Bronchial epithelial cell (primary cell): ENCODE data around the gene UBL4A. TPM values are rescaled to one million over a fixed set of nuclear protein-coding genes. Genes with fewer than 3 reads are reported as not detected.

Source experiments
- DNase-seq: peaks from one replicate; pipeline ENCODE4 v3.0.0-alpha.2; 2010; ENCODE audit warnings: low read depth
- FAIRE-seq: peaks from 2 replicates; lab custom pipeline; 2011; peaks lifted over from hg19 to GRCh38; lab: Jason Lieb, UNC
- H3K27me3 ChIP-seq: 2 replicates; pipeline ENCODE4 v1.5.1; 2011; ENCODE audit warnings: low read length; ENCODE audit not compliant: control insufficient read depth, insufficient read depth
- H3K36me3 ChIP-seq: 2 replicates; pipeline ENCODE4 v1.5.1; 2011; ENCODE audit warnings: low read length; ENCODE audit not compliant: control insufficient read depth, insufficient read depth
- H3K4me3 ChIP-seq: 2 replicates; pipeline ENCODE4 v1.5.1; 2011; ENCODE audit warnings: mild to moderate bottlenecking, low read depth, low read length, control low read depth
- CTCF ChIP-seq: IDR thresholded peaks from 2 replicates; pipeline ENCODE4 v1.5.1; 2011; ENCODE audit warnings: mild to moderate bottlenecking, moderate library complexity, low read length, control low read depth, inconsistent platforms; ENCODE audit not compliant: insufficient read depth, severe bottlenecking
- total RNA-seq: library from RNA; depleted of rRNA; stranded (reverse); fragments of >200 nt; gene quantifications from 2 replicates; pipeline ENCODE4 v1.2.1, GENCODE V29; 2014

The UBL4A gene
- total RNA-seq, 1 donor from 2014 or later, result 59.2 TPM

GRCh38 chrX:154457491-154458115 is 28.8 kb downstream of the UBL4A start:
- DNase-seq (peak; percentile 60), FAIRE-seq (no peak)
- peaks cover 6% of the 10 kb centered on the region for H3K36me3 ChIP-seq
- peak overlapping the region; percentile 71 for H3K4me3 ChIP-seq
- H3K27me3 ChIP-seq, result no peaks in the 10 kb centered on the region
- no peak for TF ChIP-seq CTCF

DNA sequence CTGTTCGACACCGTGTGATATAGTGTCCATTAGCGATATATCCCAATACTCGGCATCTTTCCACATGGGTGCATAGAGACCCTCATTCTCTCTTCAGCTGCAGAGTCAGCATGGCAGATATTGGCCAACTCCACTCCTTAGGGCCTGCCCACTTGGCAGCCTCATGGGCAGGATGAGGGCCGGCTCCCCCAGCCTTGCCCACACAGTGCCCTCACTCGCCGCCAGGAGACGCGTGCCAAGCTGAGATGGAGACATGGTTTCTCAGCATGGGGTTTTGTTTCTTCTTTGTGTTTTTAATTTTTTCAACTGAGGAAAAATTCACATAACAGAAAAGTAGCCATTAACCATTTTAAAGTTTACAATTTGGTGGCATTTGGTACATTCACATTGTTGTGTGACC is 33.6 kb downstream of the UBL4A start:
- DNase-seq (no peak), FAIRE-seq (no peak)
- Histone ChIP-seq H3K27me3 (no peaks in the 10 kb centered on the region), H3K36me3 (peaks cover 10% of the 10 kb centered on the region), H3K4me3 (no peak overlapping the region)
- no peak for TF ChIP-seq CTCF

- Histone ChIP-seq H3K27me3 (no peaks in the 10 kb centered on the region), H3K4me3 (no peak overlapping the region), H3K36me3 (peaks cover 16% of the 10 kb centered on the region)
- no peak for TF ChIP-seq CTCF
- FAIRE-seq, result no peak
- DNase-seq, result no peak
These were observed 36.1 kb downstream of the UBL4A start for GRCh38 chrX:154450312-154450711.

- H3K36me3 ChIP-seq, result peaks cover 16% of the 10 kb centered on the region
- DNase-seq (no peak), FAIRE-seq (no peak)
- TF ChIP-seq CTCF, result no peak
- H3K27me3 ChIP-seq, result no peaks in the 10 kb centered on the region
- no peak overlapping the region for H3K4me3 ChIP-seq
These were observed 36.8 kb downstream of the UBL4A start for GRCh38 chrX:154449618-154450017.

GRCh38 chrX:154448484-154448883 is 37.9 kb downstream of the UBL4A start:
- Histone ChIP-seq H3K36me3 (peaks cover 16% of the 10 kb centered on the region), H3K4me3 (no peak overlapping the region), H3K27me3 (no peaks in the 10 kb centered on the region)
- DNase-seq, result no peak
- TF ChIP-seq CTCF, result no peak
- FAIRE-seq, result no peak

- no peak for DNase-seq
- no peak for FAIRE-seq
- Histone ChIP-seq H3K36me3 (peaks cover 21% of the 10 kb centered on the region), H3K4me3 (no peak overlapping the region), H3K27me3 (no peaks in the 10 kb centered on the region)
- no peak for TF ChIP-seq CTCF
These were observed 40.0 kb downstream of the UBL4A start for GRCh38 chrX:154446430-154446829.
